ENCODE results near the gene DUSP2. TPM values are rescaled to one million over a fixed set of nuclear protein-coding genes. Genes with fewer than 3 reads are reported as not detected.
"Not testable (repeated sequence)": the region's sequence is repeated elsewhere in the genome, so short reads cannot be mapped to it uniquely, and the experiment has no call there.

DUSP2 gene
- total RNA-seq, 2 donors from 2014 or later: 82.0 to 379 TPM

DNA sequence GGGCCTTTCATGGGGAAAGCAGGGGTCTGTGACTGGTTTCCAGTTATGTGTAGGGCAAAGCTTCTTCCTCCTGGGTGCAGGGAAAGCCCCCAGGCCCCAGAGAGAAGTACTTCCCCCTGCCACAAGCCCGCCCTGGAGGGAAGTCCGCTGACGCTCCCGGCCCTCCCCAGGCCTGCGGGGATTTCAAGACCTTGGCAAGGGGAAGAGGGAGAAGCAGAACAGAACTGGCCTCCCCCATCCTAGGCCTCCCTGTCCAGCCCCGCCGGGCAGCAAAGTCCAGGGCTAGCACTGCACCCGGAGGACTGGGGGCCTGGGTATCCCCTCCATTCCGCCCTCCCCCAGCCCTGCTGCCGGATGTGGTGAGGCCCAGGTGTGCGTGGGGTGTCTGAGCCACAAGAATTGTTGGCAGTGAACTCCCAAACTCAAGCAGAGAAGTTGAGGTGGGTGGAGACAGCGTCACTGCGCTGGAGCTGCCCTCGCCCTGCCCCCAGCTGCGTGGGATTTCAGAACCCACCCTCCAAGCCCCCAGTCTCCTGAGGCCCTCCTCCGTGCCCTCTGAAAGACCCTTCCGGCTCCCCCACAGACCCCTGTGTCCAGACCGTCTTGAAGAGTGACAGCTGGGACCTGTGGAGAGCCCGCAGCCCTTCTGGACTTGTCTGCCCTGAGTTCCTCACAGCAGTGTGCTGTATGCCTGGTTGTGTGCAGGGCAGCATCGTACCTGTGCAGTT is 1.1 kb upstream of the DUSP2 start:
- H3K36me3 Mint-ChIP-seq (ENCODE audit: low read depth): peaks cover 63% of the 10 kb centered on the region

GRCh38 chr2:96145848-96146152 is 560 bp upstream of the DUSP2 start:
- peak overlapping the region; percentile 97 for H3K27ac Mint-ChIP-seq
- peak overlapping the region; percentile 93 for H3K4me3 Mint-ChIP-seq
- peak; percentile 2 for ATAC-seq (replicated peaks)
- H3K36me3 Mint-ChIP-seq (ENCODE audit: low read depth): peaks cover 63% of the 10 kb centered on the region
- no peaks in the 10 kb centered on the region for H3K9me3 Mint-ChIP-seq
- no peaks in the 10 kb centered on the region for H3K27me3 Mint-ChIP-seq
- H3K4me1 Mint-ChIP-seq: peaks cover 23% of the 10 kb centered on the region

More for the DNA sequence above, 1.1 kb upstream of the DUSP2 start:
- Mint-ChIP-seq H3K9me3 (no peaks in the 10 kb centered on the region), H3K27me3 (no peaks in the 10 kb centered on the region), H3K4me3 (peak overlapping the region; percentile 93), H3K27ac (peak overlapping the region; percentile 97), H3K4me1 (peaks cover 26% of the 10 kb centered on the region)
- ATAC-seq (replicated peaks): peak; percentile 46

DNA sequence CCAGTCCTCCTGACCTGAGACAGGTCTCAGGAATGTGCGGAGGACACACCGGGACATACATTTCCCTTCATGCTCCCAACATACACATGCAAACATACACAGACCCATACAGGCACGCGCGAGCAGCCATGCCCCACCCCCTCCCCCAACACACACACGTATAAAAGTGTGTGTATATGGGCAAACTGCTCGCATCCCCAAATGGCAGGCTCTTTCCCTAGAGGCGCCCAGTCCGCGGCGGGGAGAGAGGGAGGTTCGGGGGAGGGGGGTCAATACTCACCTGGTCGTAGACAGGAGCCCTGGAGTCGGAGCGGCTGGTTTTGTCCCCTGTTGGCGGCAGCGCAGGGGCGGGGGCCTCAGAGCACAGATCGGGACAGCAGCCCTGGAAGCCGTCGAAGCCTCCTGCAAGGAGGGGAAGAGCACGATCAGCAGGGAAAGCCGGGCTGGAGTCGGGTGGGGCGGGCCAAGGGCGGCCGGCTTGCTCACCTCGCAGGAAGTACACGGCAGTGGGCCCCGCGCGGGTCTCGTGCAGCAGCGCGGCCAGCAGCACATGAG is 682 bp downstream of the DUSP2 start:
- no peaks in the 10 kb centered on the region for H3K27me3 Mint-ChIP-seq
- H3K4me3 Mint-ChIP-seq: peak overlapping the region; percentile 93
- peaks cover 18% of the 10 kb centered on the region for H3K4me1 Mint-ChIP-seq
- peak overlapping the region; percentile 94 for H3K27ac Mint-ChIP-seq
- H3K9me3 Mint-ChIP-seq: no peaks in the 10 kb centered on the region
- H3K36me3 Mint-ChIP-seq (ENCODE audit: low read depth): peaks cover 63% of the 10 kb centered on the region
- ATAC-seq (replicated peaks): no peak

- peaks cover 18% of the 10 kb centered on the region for H3K4me1 Mint-ChIP-seq
- no peaks in the 10 kb centered on the region for H3K27me3 Mint-ChIP-seq
- peak overlapping the region; percentile 94 for H3K27ac Mint-ChIP-seq
- peaks cover 63% of the 10 kb centered on the region for H3K36me3 Mint-ChIP-seq (ENCODE audit: low read depth)
- ATAC-seq (replicated peaks): no peak
- peak overlapping the region; percentile 93 for H3K4me3 Mint-ChIP-seq
- no peaks in the 10 kb centered on the region for H3K9me3 Mint-ChIP-seq
Observed at GRCh38 chr2:96143848-96144480, 1.3 kb downstream of the DUSP2 start.

DNA sequence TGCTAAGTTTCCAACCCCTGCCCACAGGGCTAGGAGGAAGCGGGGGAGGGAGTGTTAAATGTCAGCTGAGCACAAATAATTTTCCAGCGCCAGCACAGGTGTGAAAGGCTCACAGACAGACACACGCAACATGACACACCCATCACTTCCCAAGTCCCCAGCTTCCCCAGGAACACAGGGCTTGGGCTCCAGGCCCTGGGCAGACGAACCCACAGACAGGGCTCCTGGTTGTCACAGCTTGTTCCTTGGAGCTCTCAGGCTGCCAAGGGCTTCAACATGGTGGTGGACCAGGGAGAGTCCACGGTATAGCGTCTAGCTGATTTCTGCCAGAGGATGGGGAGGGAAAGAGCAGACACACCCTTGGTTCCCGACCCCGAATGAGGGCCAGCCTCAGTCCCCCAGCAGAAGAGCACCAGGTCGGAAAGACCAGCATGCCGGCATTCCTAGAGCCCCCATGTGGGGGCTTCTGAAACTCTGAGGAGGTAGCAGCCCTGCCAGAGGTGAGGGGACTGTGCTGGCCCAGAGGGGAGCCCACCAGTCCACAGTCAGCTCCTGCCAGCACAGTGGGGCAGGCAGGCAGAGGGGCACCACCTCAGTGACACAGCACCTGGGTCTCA is 1.9 kb downstream of the DUSP2 start:
- Mint-ChIP-seq H3K36me3 (ENCODE audit: low read depth) (peaks cover 60% of the 10 kb centered on the region), H3K27me3 (no peaks in the 10 kb centered on the region), H3K4me1 (peaks cover 16% of the 10 kb centered on the region), H3K9me3 (no peaks in the 10 kb centered on the region), H3K27ac (peak overlapping the region; percentile 94), H3K4me3 (peak overlapping the region; percentile 93)
- ATAC-seq (replicated peaks): no peak

DNA sequence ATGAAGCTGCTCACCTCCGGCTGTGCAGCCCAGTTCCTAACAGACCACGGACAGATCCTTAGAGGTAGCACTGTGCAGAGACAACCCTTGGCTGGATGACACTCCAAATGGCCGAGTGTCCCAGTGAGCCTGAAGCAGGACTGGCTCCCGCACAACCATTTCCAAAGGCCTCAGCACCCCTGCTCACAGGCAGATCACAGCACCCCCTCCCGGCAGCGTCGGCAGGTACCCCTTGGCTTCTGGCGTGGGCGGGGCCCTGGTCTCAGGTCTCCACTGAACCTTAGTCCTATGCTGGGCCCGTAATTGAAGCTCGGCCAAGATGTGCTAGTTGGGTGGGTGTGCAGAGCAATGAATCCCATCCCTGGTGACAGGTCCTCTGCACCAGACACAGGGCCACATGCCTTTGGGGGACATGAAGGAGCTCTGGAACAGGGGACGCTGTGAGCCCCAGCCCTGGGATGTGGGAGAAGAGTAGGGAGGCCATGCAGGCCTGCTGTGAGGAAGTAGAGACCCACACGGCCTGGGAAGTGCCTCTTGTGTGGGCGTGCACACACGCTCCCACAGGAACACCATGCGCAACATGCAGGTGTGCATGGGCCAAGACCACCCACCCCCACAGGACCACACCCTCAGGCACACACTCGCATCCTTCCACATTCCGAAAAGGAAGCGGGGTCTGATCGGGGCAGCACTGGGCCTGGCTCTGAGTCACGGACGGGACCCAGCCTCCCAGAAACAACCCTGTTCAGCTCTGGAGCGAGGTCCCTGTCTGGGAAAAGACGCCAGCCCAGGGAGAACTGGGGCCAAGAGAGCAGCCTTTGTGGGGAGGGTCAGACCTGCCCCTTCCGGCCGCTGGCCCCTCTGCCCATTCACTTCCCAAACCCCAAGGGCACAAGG is 2.8 kb downstream of the DUSP2 start:
- H3K27ac Mint-ChIP-seq: peak overlapping the region; percentile 94
- H3K4me1 Mint-ChIP-seq: peaks cover 10% of the 10 kb centered on the region
- H3K27me3 Mint-ChIP-seq: no peaks in the 10 kb centered on the region

GRCh38 chr2:96141624-96141967 is 3.6 kb downstream of the DUSP2 start:
- peak overlapping the region; percentile 93 for H3K4me3 Mint-ChIP-seq
- H3K4me1 Mint-ChIP-seq; ATAC-seq (replicated peaks); H3K9me3 Mint-ChIP-seq; H3K27ac Mint-ChIP-seq; H3K27me3 Mint-ChIP-seq: not testable (repeated sequence)
- H3K36me3 Mint-ChIP-seq (ENCODE audit: low read depth): peaks cover 48% of the 10 kb centered on the region

More for the DNA sequence above, 2.8 kb downstream of the DUSP2 start:
- Mint-ChIP-seq H3K36me3 (ENCODE audit: low read depth) (peaks cover 51% of the 10 kb centered on the region), H3K9me3 (no peaks in the 10 kb centered on the region), H3K4me3 (peak overlapping the region; percentile 93)
- peak; percentile 7 for ATAC-seq (replicated peaks)

DNA sequence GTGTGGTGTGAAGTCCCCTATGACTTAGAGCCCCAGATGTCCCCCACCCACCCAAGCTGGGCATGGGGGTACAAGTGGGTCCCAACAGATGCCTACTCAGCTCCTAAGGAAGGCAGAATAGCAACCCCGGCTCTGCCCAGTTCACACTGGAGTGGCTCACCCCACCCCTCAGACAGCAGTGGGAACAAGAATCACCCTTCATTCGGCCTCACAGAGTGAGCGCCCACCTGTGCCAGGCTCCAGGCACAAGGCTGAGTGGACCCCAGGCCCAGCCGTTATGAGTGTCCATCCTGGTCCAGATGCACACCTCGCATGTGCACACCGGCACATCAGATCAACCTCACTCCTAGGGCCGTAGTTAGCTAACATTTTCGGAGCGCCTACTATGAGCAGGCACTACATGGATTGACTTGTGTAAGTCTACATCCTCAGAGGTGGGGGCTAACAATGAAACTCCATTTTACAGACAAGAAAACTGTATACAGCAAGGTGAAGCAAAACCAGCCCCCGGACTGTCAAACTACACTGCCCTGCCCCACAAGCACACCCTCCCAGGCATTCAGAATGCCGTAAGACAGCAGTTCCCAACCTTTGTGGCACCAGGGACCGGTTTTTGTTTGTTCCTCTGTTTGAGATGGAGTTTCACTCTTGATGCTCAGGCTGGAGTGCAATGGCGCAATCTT is 4.2 kb downstream of the DUSP2 start:
- no peaks in the 10 kb centered on the region for H3K27me3 Mint-ChIP-seq
- no peak overlapping the region for H3K27ac Mint-ChIP-seq
- no peaks in the 10 kb centered on the region for H3K4me1 Mint-ChIP-seq
- H3K4me3 Mint-ChIP-seq: peak overlapping the region; percentile 93
- peaks cover 43% of the 10 kb centered on the region for H3K36me3 Mint-ChIP-seq (ENCODE audit: low read depth)
- ATAC-seq (replicated peaks): no peak
- no peaks in the 10 kb centered on the region for H3K9me3 Mint-ChIP-seq

GRCh38 chr2:96139181-96139758 is 6.0 kb downstream of the DUSP2 start:
- peaks cover 27% of the 10 kb centered on the region for H3K36me3 Mint-ChIP-seq (ENCODE audit: low read depth)
- H3K27ac Mint-ChIP-seq: no peak overlapping the region
- no peak for ATAC-seq (replicated peaks)
- no peak overlapping the region for H3K4me3 Mint-ChIP-seq
- H3K27me3 Mint-ChIP-seq: no peaks in the 10 kb centered on the region
- no peaks in the 10 kb centered on the region for H3K4me1 Mint-ChIP-seq
- H3K9me3 Mint-ChIP-seq: no peaks in the 10 kb centered on the region

DNA sequence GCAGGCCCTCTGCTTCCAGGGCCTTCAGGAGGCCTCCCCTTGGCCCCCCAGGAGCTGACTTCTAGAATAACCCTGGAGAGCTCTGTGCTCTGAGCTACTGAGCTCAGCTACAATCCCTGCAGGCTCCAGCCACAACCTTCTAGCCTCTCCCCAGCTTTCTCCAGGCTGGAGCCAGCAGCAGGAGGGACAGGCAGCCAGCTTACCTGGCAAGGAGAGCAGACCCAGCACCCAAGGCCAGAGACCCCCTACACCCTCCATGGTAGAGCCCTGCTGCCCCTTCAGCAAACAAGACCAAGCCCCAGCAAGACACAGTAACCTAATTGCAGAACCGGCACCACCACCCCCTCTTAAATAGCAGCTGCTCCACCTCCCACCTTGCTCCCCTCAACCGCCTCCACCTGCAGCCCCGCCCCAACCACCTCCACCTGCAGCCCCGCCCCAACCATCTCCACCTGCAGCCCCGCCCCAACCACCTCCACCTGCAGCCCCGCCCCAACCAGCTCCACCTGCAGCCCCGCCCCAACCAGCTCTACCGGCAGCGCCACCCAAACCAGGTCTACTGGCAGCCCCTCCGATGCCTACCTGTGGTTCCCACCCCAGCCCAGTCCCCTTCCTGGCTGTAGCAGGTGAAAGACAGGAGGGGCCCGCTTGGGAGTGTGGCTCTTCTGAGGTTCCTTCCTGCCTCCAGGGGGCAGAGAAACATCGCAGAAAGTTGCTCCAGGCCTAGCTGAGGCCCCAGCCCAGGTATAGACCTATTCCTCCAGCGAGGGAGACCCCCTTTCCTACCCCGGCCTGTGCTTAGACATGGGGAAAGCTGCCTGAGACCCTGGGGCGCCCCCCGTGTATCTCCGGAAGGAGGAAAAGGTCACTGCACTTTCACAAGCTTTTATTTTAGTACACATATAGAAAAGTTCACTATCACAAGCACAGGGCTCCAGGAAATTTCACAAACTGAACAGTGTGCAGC is 6.8 kb downstream of the DUSP2 start, which contains the start of gene ASTL:
Gene ASTL (minus strand): TSS at position 324 of the 967 bp plus-strand sequence. CDS start 66 bp downstream, at position 258.
- peak; percentile 44 for ATAC-seq (replicated peaks)
- Mint-ChIP-seq H3K4me1 (no peaks in the 10 kb centered on the region), H3K9me3 (no peaks in the 10 kb centered on the region), H3K36me3 (ENCODE audit: low read depth) (peaks cover 19% of the 10 kb centered on the region), H3K27me3 (no peaks in the 10 kb centered on the region), H3K27ac (peak within 1 kb of the TSS; percentile 59), H3K4me3 (no peak within 1 kb of the TSS)

GRCh38 chr2:96137321-96138178 is 7.7 kb downstream of the DUSP2 start:
- H3K4me3 Mint-ChIP-seq: no peak overlapping the region
- ATAC-seq (replicated peaks): no peak
- peaks cover 10% of the 10 kb centered on the region for H3K36me3 Mint-ChIP-seq (ENCODE audit: low read depth)
- H3K27ac Mint-ChIP-seq: peak overlapping the region; percentile 59
- H3K9me3 Mint-ChIP-seq: no peaks in the 10 kb centered on the region
- no peaks in the 10 kb centered on the region for H3K27me3 Mint-ChIP-seq
- H3K4me1 Mint-ChIP-seq: no peaks in the 10 kb centered on the region

Data from activated T-helper 17 cell treated with anti-CD3 and anti-CD28 coated beads, Interleukin-2, amount 50 U/mL, for 72 hours (primary cell).